Stimulated activated naive B cell treated with anti-CD40 and anti-IgM and Interleukin-4, amounts not matched to agents 10 μg/mL and 1 μg/mL and 100 μg/mL, for 72 hours (primary cell): Measurements from ENCODE around the gene REPIN1.
A peak's percentile ranks its signal among the peaks of the same experiment; 100 is the strongest.

ENCODE experiments used
- ATAC-seq, 2 donors: fragments of 150-1000 bp; cut with Tn5 transposase; replicated peaks; 2 replicates each; pipeline ENCODE4 v1.10.0; 2021; ENCODE audit warnings: moderate library complexity in 1 of 2
- DNase-seq: peaks from one replicate; pipeline ENCODE4 v3.0.0; 2021
- H3K27ac Mint-ChIP-seq: one replicate; pipeline ENCODE4 v1.8.0; 2022; ENCODE audit warnings: mild to moderate bottlenecking, mixed read lengths
- H3K27me3 Mint-ChIP-seq, 2 donors: one replicate each; pipeline ENCODE4 v1.8.0; 2022; ENCODE audit warnings: mixed read lengths in 2 of 2
- H3K36me3 Mint-ChIP-seq, 2 donors: one replicate each; pipeline ENCODE4 v1.8.0; 2022; ENCODE audit warnings: mixed read lengths in 2 of 2, mild to moderate bottlenecking in 1 of 2
- H3K4me1 Mint-ChIP-seq, 2 donors: one replicate each; pipeline ENCODE4 v1.8.0; 2022; ENCODE audit warnings: mixed read lengths in 2 of 2, mild to moderate bottlenecking in 1 of 2
- H3K4me3 Mint-ChIP-seq, 2 donors: one replicate each; pipeline ENCODE4 v1.8.0; 2022; ENCODE audit warnings: mild to moderate bottlenecking in 2 of 2, mixed read lengths in 2 of 2, moderate library complexity in 1 of 2
- H3K9me3 Mint-ChIP-seq, 2 donors: one replicate each; pipeline ENCODE4 v1.8.0; 2022; ENCODE audit warnings: mixed read lengths in 2 of 2, mild to moderate bottlenecking in 1 of 2

The REPIN1 gene

DNA sequence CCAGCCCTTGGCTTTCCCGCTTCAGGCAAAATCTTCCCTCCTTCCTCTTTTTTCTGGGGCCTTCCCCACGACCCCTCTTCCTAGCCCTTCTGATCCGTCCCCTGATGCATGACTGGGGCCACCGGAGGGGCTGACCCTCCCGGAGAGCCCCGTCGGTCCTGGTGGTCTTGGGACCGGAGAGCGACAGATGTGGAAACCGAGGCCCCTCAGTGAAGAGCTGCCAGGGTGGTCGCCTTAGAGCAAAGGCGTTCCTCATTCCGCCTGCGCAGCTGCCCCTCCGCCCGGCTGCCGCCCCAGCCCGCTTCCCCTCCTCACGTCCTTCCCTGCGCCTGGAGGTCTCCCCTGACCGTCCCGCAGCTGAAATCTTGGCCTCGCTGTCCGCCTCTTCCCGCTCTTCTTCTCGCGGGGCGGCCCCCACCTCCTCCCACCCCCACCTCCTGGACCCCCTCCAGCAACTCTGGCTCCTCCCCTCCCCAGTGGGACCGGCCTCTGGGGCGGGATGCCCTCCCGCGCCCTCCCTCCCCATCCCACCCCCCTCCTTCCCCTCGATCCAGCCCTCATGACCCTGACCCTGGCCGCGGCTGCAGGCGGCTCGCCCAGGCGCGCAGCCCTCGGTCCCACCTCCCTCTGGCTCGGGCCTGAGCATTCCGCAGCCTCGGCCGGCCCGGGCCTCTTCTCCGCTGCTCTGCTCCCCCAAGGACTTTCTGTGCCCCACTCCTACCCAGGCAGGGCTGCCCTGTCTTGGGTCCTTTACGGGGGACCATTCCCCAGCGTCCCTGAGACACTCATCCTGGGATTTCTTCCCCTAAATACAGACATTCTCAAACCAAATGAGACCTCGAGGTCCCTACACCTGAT is 27.1 kb upstream of the REPIN1 start, which contains the start of gene RARRES2:
TSS of gene RARRES2 (minus strand) at position 367 of the 858 bp plus-strand sequence. CDS start 1,020 bp downstream, outside the sequence.
- Mint-ChIP-seq H3K36me3 (peaks cover 34 to 41% of the 10 kb centered on the region in 2 donors), H3K27ac (peak within 1 kb of the TSS; percentile 93), H3K27me3 (peaks cover 37 to 42% of the 10 kb centered on the region in 2 donors), H3K9me3 (peaks cover 4 to 8% of the 10 kb centered on the region in 2 donors), H3K4me3 (peak within 1 kb of the TSS; percentile 75 to 76), H3K4me1 (peaks cover 24 to 31% of the 10 kb centered on the region in 2 donors)
- DNase-seq, result no peak
- no peak for ATAC-seq

DNA sequence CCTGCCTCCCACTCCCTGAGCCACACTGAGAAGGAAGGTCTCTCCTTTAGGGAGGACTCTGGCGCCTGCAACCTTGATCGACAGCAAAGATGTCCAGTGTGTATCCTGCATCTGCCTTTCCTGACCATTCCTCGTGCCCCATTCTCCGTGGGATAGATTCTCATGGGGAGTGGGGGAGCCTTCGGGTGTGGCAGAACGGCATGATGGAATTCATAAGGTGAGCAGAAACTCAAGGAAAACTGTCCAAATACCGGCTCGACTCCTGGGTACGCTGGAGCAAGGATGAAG is 26.6 kb upstream of the REPIN1 start:
- peak overlapping the region; percentile 43 to 66 for H3K4me3 Mint-ChIP-seq
- peaks cover 30 to 36% of the 10 kb centered on the region in 2 donors for H3K36me3 Mint-ChIP-seq
- DNase-seq (no peak), ATAC-seq (no peak)
- peaks cover 24 to 31% of the 10 kb centered on the region in 2 donors for H3K4me1 Mint-ChIP-seq
- peaks cover 4 to 8% of the 10 kb centered on the region in 2 donors for H3K9me3 Mint-ChIP-seq
- peaks cover 41 to 42% of the 10 kb centered on the region in 2 donors for H3K27me3 Mint-ChIP-seq
- no peak overlapping the region for H3K27ac Mint-ChIP-seq

DNA sequence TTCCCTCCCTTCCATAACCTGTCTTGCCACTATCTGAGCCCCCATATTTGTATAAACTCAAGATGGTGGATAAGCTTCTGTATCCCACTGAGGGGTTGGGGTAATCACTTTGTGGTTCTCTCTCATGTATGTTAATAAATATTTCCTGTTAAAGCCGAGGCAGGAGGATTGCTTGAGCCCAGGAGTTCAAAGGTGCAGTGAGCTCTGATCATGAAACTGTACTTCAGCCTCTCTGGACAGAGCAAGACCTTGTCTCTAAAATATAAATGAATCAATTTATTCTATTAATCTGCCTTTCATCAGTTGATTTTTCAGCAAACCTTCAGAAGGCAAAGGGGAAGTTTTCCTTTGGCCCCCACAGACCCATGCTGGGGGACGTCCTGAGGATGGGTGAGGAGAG is 25.4 kb upstream of the REPIN1 start:
- Mint-ChIP-seq H3K4me3 (no peak overlapping the region), H3K27ac (no peak overlapping the region), H3K9me3 (peaks cover 4 to 8% of the 10 kb centered on the region in 2 donors), H3K27me3 (peaks cover 41 to 42% of the 10 kb centered on the region in 2 donors), H3K4me1 (peaks cover 22 to 31% of the 10 kb centered on the region in 2 donors), H3K36me3 (peaks cover 22 to 27% of the 10 kb centered on the region in 2 donors)
- ATAC-seq (no peak), DNase-seq (no peak)

DNA sequence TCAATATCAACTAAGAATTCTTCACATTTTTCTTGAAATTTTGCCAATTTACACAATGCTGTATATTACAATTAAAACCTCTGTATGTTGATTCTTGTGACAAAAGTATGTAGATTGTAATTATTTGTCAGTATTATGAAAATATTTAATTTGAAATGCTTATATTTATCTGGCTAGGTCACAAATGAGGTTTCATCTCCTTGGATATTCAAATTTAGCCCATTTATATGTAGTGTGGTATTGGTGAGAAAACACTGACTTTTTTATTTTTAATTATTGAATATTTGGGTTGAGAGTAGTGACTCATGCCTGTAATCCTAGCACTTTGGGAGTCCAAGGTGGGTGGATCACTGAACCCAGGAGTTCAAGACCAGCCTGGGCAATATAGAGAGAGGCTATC is 24.3 kb upstream of the REPIN1 start:
- Mint-ChIP-seq H3K27ac (no peak overlapping the region), H3K4me3 (no peak overlapping the region), H3K36me3 (peaks cover 14 to 19% of the 10 kb centered on the region in 2 donors), H3K27me3 (peaks cover 41 to 42% of the 10 kb centered on the region in 2 donors), H3K9me3 (peaks cover 4 to 8% of the 10 kb centered on the region in 2 donors), H3K4me1 (peaks cover 20 to 24% of the 10 kb centered on the region in 2 donors)
- DNase-seq, result no peak
- no peak for ATAC-seq

DNA sequence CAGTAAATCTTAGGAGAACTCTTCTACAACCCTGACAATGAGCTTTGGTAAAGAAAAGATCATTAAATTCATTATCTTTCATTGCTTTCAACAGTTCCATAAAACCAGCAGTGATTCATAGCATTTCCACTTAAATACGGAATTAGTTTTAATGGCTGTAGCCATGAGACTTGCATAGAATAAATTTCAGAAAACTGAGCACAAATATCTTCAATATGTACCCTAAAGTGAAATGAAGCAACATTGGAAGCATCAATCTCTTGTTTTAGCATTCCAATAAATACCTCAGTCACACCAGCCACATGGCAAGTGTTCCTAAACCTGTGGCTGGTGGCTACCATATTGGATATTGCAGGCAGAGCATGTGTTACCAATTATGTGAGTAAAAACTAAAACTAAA is 23.6 kb upstream of the REPIN1 start:
- DNase-seq (no peak), ATAC-seq (no peak)
- H3K4me3 Mint-ChIP-seq, result no peak overlapping the region
- peaks cover 37 to 41% of the 10 kb centered on the region in 2 donors for H3K27me3 Mint-ChIP-seq
- peaks cover 4 to 8% of the 10 kb centered on the region in 2 donors for H3K9me3 Mint-ChIP-seq
- H3K36me3 Mint-ChIP-seq, result peaks cover 10 to 16% of the 10 kb centered on the region in 2 donors
- H3K27ac Mint-ChIP-seq, result no peak overlapping the region
- H3K4me1 Mint-ChIP-seq, result peaks cover 13 to 17% of the 10 kb centered on the region in 2 donors

DNA sequence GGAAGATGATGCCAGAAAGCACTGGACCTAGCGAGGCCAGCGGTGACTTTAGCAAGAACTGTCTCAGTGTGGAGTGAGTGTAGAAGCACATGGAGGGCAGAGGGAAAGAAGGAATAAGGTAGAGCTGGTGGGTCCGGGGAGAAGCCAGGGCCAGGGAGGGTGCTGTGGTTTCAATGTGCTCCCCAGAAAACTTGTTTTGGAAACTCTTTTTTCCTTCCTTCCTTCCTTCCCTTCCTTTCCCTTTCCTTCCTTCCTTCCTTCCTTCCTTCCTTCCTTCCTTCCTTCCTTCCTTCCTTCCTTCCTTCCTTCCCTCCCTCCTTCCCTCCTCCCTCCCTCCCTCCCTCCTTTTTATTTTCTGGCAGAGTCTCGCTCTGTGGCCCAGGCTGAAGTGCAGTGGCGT is 21.7 kb upstream of the REPIN1 start:
- Mint-ChIP-seq H3K36me3 (peaks cover 6 to 10% of the 10 kb centered on the region in 2 donors), H3K4me1 (peaks cover 2 to 3% of the 10 kb centered on the region in 2 donors), H3K27me3 (peaks cover 21 to 22% of the 10 kb centered on the region in 2 donors), H3K9me3 (peaks cover 4 to 8% of the 10 kb centered on the region in 2 donors), H3K27ac (no peak overlapping the region), H3K4me3 (no peak overlapping the region)
- DNase-seq (no peak), ATAC-seq (no peak)

DNA sequence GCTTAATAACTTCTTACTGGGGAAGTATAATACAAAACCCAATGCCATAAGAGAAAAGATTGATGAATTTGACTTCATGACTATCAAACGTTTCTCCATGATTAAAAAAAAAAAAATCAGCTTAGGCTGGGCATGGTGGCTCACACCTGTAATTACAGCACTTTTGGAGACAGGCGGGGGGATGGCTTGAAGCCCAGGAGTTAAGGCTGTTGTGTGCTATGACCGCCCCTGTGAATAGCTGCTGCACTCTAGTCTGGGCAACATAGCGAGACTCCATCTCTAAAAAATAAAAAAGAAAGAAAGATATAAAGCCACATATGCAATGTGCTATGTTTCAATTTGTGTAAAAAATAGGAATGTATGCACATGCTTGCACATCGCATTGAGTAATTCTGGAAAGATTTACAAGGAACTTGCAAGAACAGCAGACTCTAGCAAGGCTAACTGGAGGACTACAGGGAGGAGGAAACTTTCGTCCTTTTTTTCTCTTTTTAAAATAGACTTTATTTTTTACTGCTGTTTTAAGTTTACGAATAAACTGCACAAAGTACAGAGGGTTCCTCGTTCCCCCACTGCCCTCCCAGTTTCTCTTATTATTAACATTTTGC is 16.9 kb upstream of the REPIN1 start:
- DNase-seq, result no peak

DNA sequence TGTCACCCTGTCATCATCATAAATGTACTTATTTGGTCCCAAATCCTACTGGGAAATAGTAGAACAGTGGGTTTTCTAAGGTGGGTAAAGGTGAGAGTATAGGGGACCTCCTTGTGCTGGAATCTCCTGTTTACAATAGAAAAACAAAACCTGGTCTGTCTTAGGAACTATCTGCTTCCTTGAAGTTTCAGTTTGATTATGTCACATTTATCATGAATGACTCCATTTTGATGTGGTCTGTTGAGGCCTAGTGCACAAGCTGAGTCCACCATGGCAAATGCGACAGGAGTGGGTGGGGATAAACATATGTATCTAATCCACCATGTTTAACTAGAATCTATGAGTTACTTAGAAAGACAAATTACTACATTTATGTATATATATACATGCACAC is 13.0 kb upstream of the REPIN1 start:
- Mint-ChIP-seq H3K36me3 (peaks cover 0 to 2% of the 10 kb centered on the region in 2 donors), H3K4me3 (no peak overlapping the region), H3K27ac (no peak overlapping the region), H3K9me3 (peaks cover 0 to 4% of the 10 kb centered on the region in 2 donors), H3K27me3 (peaks cover 0 to 5% of the 10 kb centered on the region in 2 donors), H3K4me1 (peaks cover 18 to 36% of the 10 kb centered on the region in 2 donors)
- DNase-seq (no peak), ATAC-seq (no peak)

More for the DNA sequence above, 16.9 kb upstream of the REPIN1 start:
- Mint-ChIP-seq H3K36me3 (no peaks in the 10 kb centered on the region), H3K27me3 (peaks cover 0 to 1% of the 10 kb centered on the region in 2 donors), H3K9me3 (no peaks in the 10 kb centered on the region), H3K4me1 (peaks cover 2 to 6% of the 10 kb centered on the region in 2 donors), H3K27ac (no peak overlapping the region), H3K4me3 (no peak overlapping the region)
- no peak for ATAC-seq

DNA sequence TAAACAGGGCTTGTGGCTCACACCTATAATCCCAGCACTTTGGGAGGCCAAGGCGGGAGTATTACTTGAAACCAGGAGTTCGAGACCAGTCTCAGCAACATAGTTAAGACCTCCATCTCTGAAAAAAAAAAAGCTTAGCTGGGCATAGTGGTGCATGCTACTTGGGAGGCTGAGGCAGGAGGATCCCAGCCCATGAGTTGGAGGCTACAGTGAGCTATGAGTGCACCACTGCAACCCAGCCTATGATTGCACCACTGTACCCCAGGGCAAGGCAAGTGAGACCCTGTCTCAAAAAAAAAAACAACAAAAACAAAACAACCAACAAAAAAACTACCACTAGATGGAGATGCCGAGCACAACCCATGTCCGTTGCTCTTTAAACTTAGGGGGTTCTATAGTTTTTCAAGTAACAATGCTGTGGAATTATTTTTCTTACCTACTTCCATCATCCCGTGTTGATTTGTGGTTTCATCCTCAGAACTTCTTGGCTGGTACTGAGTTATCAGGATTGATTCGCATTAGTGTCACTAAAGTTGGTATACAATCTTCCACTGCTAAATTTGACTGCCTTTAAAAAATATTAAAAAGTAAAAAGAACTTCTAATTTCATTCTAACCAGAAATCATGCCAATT is 12.2 kb upstream of the REPIN1 start:
- Mint-ChIP-seq H3K27ac (no peak overlapping the region), H3K4me3 (no peak overlapping the region)

DNA sequence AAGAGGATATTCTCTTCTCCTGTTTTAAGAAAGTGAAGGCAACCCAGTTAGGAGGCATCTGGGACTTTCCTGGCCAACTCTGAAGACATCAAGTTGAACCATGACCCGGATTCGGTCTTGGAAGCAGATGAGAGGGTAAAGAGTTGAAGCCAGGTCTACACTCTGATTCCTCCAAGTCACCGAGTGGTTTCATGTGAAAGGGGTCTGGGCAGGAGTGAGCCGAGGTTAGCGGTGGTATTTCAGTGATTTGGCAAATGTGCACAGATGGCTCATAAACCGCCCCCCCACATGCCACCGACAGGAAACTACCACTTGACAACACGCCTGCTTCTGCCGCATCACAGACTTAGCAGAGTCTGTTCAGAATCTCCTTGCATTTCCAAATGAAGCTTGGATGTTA is 11.4 kb upstream of the REPIN1 start:
- DNase-seq (no peak), ATAC-seq (peak; percentile 71 to 78)
- H3K36me3 Mint-ChIP-seq, result peaks cover 0 to 2% of the 10 kb centered on the region in 2 donors
- peaks cover 0 to 5% of the 10 kb centered on the region in 2 donors for H3K27me3 Mint-ChIP-seq
- peak overlapping the region; percentile 62 to 72 for H3K4me3 Mint-ChIP-seq
- H3K27ac Mint-ChIP-seq, result peak overlapping the region; percentile 91
- peaks cover 25 to 47% of the 10 kb centered on the region in 2 donors for H3K4me1 Mint-ChIP-seq
- H3K9me3 Mint-ChIP-seq, result peaks cover 0 to 4% of the 10 kb centered on the region in 2 donors

More for the DNA sequence above, 12.2 kb upstream of the REPIN1 start:
- peaks cover 0 to 2% of the 10 kb centered on the region in 2 donors for H3K36me3 Mint-ChIP-seq
- H3K4me1 Mint-ChIP-seq, result peaks cover 19 to 38% of the 10 kb centered on the region in 2 donors
- H3K9me3 Mint-ChIP-seq, result peaks cover 0 to 4% of the 10 kb centered on the region in 2 donors
- ATAC-seq, result peak; percentile 30 to 40
- H3K27me3 Mint-ChIP-seq, result peaks cover 0 to 5% of the 10 kb centered on the region in 2 donors
- DNase-seq, result no peak

DNA sequence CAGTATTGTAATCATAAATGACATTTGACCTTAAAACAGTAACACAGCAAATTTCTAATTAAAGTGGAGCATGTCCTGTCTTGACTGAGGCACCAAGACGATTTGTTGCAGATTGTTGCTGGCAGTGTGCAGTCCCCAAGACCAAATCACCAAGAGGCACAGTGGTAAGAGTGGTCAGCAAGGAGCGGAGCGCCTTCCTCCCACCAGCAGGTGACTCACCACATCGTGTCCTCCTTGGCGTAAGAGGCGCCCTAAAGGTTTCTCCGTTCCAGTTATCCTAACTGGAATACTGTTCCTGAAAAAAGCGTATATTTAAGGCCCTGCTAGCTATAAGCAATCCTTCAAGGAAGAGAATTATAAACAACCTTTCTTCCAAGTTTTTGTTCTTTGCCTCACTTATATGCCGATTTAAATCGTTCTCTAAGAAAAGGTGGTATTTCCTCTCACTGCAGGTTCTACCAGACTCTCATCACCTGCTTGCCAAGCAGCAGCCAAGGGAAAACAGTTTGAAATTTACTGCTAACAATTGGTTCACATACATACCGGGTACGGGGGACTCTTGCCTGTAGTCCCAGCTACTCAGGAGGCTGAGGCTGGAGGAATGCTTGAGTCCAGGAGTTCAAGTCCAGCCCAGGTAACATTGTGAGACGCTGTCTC is 10.7 kb upstream of the REPIN1 start:
- peaks cover 0 to 2% of the 10 kb centered on the region in 2 donors for H3K36me3 Mint-ChIP-seq
- peaks cover 29 to 53% of the 10 kb centered on the region in 2 donors for H3K4me1 Mint-ChIP-seq
- H3K9me3 Mint-ChIP-seq, result peaks cover 0 to 4% of the 10 kb centered on the region in 2 donors
- no peak overlapping the region for H3K27ac Mint-ChIP-seq
- peaks cover 0 to 5% of the 10 kb centered on the region in 2 donors for H3K27me3 Mint-ChIP-seq
- ATAC-seq (peak; percentile 34 to 44), DNase-seq (no peak)
- peak overlapping the region in 1 of 2 donors; percentile 72 for H3K4me3 Mint-ChIP-seq

DNA sequence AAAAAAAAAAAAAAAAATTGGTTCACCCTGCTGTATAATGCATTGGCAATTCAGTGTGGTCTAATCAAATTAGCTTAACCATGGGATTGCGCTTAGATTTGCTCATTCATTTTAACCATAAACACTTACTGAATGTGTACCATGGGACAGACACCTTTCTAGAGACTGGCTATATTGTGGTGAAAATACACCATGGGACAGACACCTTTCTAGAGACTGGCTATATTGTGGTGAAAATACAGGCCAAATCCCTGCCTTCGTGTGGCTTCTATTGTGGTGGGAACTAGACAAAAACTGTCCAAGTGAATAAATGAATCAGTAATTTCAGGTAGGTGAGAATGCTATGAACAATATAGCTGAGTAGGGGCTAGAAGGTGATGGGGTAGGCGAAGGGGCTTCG is 10.2 kb upstream of the REPIN1 start:
- peaks cover 0 to 5% of the 10 kb centered on the region in 2 donors for H3K27me3 Mint-ChIP-seq

DNA sequence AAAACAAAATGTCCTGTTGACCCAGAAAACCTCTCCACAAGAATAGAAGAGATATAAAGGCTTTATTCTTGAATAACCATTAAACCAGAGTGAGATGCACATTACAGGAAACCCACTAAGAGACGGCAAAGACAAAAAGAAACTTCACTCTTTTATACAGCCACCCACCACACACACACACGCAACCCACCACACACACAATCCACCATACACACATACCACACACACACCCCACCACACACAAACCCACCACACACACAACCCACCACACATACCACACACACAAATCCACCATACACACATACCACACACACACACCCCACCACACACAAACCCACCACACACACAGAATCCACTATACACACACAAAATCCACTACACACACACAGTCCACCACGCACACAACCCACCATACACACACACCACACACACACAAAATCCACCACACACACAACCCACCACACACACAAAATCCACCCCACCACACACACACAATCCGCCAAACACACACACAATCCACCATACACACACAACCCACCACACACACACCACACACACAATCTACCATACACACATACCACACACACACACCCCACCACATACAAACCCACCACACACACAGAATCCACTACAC is 9.5 kb upstream of the REPIN1 start:
- no peak overlapping the region for H3K27ac Mint-ChIP-seq
- H3K4me3 Mint-ChIP-seq, result no peak overlapping the region
- H3K36me3 Mint-ChIP-seq, result peaks cover 0 to 2% of the 10 kb centered on the region in 2 donors
- no peak for DNase-seq
- peaks cover 41 to 65% of the 10 kb centered on the region in 2 donors for H3K4me1 Mint-ChIP-seq
- H3K27me3 Mint-ChIP-seq, result peaks cover 0 to 5% of the 10 kb centered on the region in 2 donors
- ATAC-seq, result no peak
- peaks cover 0 to 4% of the 10 kb centered on the region in 2 donors for H3K9me3 Mint-ChIP-seq

More for the DNA sequence above, 10.2 kb upstream of the REPIN1 start:
- ATAC-seq, result no peak
- Mint-ChIP-seq H3K4me1 (peaks cover 35 to 59% of the 10 kb centered on the region in 2 donors), H3K4me3 (no peak overlapping the region), H3K27ac (no peak overlapping the region), H3K9me3 (peaks cover 0 to 4% of the 10 kb centered on the region in 2 donors), H3K36me3 (peaks cover 0 to 2% of the 10 kb centered on the region in 2 donors)
- DNase-seq, result no peak
